ENCODE data around the gene ZNF467.

The ZNF467 gene

DNA sequence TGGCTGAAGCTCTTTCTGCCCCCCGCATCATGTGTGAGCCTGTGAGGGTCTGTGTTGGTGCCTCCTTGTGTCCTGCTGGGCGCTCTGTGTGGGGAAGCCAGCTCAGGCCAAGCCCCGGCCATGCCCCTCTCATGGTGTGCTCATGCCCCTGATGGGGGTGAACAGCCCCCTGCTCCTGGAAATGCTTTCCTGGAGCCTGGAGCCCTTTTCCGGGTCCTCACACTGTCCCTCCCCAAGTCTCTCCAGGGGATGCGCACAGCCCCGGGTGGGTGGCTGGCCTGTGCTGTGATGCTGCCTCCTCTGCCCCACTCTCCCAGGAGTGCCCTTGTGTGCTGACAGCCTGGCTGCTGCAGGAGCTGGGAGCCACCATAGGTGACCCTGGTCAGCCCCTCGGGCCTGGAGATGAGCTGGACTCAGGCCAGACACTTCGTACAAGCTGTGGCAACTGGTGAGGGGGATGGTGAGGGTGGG lies 43.9 kb upstream of the ZNF467 start:
- no peak for ATAC-seq
- TF ChIP-seq OSR1 (CRISPR knock-in tag; IDR thresholded peaks at IDR 0.05) (no peak), ARNTL (CRISPR knock-in tag; IDR thresholded peaks at IDR 0.05; ENCODE audit: borderline replicate concordance, low read depth) (no peak), PPARA (CRISPR knock-in tag; IDR thresholded peaks at IDR 0.05; ENCODE audit: borderline replicate concordance) (no peak), TOX (CRISPR knock-in tag; IDR thresholded peaks at IDR 0.05; ENCODE audit: borderline replicate concordance) (no peak), ZC3H10 (CRISPR knock-in tag; IDR thresholded peaks at IDR 0.05) (no peak), TCF4 (CRISPR knock-in tag; IDR thresholded peaks at IDR 0.05; ENCODE audit: borderline replicate concordance) (no peak), RARB (CRISPR knock-in tag; IDR thresholded peaks at IDR 0.05) (no peak), GLIS3 (CRISPR knock-in tag; IDR thresholded peaks at IDR 0.05) (no peak), ZFP3 (CRISPR knock-in tag; IDR thresholded peaks at IDR 0.05) (no peak), SNAI2 (CRISPR knock-in tag; IDR thresholded peaks at IDR 0.05) (no peak), ZFP30 (CRISPR knock-in tag; IDR thresholded peaks at IDR 0.05) (no peak), ESRRG (CRISPR knock-in tag; IDR thresholded peaks at IDR 0.05) (no peak), CSDC2 (CRISPR knock-in tag; IDR thresholded peaks at IDR 0.05) (no peak), ZNF565 (CRISPR knock-in tag; conservative IDR thresholded peaks at IDR 0.05; ENCODE audit: low read depth) (no peak), ZNF70 (CRISPR knock-in tag; IDR thresholded peaks at IDR 0.05) (no peak), BACH2 (CRISPR knock-in tag; IDR thresholded peaks at IDR 0.05; ENCODE audit: borderline replicate concordance) (no peak)
- TF ChIP-seq, protein P1, sequence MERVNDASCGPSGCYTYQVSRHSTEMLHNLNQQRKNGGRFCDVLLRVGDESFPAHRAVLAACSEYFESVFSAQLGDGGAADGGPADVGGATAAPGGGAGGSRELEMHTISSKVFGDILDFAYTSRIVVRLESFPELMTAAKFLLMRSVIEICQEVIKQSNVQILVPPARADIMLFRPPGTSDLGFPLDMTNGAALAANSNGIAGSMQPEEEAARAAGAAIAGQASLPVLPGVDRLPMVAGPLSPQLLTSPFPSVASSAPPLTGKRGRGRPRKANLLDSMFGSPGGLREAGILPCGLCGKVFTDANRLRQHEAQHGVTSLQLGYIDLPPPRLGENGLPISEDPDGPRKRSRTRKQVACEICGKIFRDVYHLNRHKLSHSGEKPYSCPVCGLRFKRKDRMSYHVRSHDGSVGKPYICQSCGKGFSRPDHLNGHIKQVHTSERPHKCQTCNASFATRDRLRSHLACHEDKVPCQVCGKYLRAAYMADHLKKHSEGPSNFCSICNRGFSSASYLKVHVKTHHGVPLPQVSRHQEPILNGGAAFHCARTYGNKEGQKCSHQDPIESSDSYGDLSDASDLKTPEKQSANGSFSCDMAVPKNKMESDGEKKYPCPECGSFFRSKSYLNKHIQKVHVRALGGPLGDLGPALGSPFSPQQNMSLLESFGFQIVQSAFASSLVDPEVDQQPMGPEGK (CRISPR knock-in tag; IDR thresholded peaks at IDR 0.05; ENCODE audit: borderline replicate concordance): no peak
- TF ChIP-seq, protein P2, sequence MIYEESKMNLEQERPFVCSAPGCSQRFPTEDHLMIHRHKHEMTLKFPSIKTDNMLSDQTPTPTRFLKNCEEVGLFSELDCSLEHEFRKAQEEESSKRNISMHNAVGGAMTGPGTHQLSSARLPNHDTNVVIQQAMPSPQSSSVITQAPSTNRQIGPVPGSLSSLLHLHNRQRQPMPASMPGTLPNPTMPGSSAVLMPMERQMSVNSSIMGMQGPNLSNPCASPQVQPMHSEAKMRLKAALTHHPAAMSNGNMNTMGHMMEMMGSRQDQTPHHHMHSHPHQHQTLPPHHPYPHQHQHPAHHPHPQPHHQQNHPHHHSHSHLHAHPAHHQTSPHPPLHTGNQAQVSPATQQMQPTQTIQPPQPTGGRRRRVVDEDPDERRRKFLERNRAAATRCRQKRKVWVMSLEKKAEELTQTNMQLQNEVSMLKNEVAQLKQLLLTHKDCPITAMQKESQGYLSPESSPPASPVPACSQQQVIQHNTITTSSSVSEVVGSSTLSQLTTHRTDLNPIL (CRISPR knock-in tag; IDR thresholded peaks at IDR 0.05; ENCODE audit: low read depth): no peak
- TF ChIP-seq, protein P3, sequence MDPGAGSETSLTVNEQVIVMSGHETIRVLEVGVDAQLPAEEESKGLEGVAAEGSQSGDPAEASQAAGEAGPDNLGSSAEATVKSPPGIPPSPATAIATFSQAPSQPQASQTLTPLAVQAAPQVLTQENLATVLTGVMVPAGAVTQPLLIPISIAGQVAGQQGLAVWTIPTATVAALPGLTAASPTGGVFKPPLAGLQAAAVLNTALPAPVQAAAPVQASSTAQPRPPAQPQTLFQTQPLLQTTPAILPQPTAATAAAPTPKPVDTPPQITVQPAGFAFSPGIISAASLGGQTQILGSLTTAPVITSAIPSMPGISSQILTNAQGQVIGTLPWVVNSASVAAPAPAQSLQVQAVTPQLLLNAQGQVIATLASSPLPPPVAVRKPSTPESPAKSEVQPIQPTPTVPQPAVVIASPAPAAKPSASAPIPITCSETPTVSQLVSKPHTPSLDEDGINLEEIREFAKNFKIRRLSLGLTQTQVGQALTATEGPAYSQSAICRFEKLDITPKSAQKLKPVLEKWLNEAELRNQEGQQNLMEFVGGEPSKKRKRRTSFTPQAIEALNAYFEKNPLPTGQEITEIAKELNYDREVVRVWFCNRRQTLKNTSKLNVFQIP (CRISPR knock-in tag; IDR thresholded peaks at IDR 0.05; ENCODE audit: borderline replicate concordance, low read depth): no peak

DNA sequence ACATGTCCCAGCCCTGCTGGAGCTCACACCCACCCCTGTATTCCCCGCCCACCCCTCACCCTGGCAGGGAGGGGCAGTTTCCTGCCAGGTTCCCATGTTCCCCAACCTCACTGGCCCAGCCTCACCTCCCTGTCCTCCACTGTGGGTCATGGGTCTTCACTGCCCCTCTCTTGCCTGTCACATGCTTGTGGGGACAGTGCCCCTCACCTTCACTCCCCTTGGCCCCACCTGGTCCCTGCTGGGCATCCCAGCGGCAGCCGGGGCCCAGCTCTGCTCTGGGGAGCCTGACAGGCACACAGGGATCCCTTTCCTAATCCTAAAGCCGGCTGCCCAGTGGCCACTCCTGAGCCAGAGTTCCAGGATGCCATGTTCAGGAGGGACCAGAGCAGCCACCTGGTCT lies 43.4 kb upstream of the ZNF467 start:
- ATAC-seq: no peak
- TF ChIP-seq BACH2 (CRISPR knock-in tag; IDR thresholded peaks at IDR 0.05; ENCODE audit: borderline replicate concordance) (no peak), PPARA (CRISPR knock-in tag; IDR thresholded peaks at IDR 0.05; ENCODE audit: borderline replicate concordance) (no peak), ZFP30 (CRISPR knock-in tag; IDR thresholded peaks at IDR 0.05) (no peak), SNAI2 (CRISPR knock-in tag; IDR thresholded peaks at IDR 0.05) (no peak), ZNF565 (CRISPR knock-in tag; conservative IDR thresholded peaks at IDR 0.05; ENCODE audit: low read depth) (no peak), ZNF70 (CRISPR knock-in tag; IDR thresholded peaks at IDR 0.05) (no peak), ZNF8 (CRISPR knock-in tag; IDR thresholded peaks at IDR 0.05) (no peak), ISL1 (CRISPR knock-in tag; IDR thresholded peaks at IDR 0.05) (no peak)
- TF ChIP-seq, protein P3 (CRISPR knock-in tag; IDR thresholded peaks at IDR 0.05; ENCODE audit: borderline replicate concordance, low read depth): no peak
- TF ChIP-seq, protein P4, sequence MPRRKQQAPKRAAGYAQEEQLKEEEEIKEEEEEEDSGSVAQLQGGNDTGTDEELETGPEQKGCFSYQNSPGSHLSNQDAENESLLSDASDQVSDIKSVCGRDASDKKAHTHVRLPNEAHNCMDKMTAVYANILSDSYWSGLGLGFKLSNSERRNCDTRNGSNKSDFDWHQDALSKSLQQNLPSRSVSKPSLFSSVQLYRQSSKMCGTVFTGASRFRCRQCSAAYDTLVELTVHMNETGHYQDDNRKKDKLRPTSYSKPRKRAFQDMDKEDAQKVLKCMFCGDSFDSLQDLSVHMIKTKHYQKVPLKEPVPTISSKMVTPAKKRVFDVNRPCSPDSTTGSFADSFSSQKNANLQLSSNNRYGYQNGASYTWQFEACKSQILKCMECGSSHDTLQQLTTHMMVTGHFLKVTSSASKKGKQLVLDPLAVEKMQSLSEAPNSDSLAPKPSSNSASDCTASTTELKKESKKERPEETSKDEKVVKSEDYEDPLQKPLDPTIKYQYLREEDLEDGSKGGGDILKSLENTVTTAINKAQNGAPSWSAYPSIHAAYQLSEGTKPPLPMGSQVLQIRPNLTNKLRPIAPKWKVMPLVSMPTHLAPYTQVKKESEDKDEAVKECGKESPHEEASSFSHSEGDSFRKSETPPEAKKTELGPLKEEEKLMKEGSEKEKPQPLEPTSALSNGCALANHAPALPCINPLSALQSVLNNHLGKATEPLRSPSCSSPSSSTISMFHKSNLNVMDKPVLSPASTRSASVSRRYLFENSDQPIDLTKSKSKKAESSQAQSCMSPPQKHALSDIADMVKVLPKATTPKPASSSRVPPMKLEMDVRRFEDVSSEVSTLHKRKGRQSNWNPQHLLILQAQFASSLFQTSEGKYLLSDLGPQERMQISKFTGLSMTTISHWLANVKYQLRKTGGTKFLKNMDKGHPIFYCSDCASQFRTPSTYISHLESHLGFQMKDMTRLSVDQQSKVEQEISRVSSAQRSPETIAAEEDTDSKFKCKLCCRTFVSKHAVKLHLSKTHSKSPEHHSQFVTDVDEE (CRISPR knock-in tag; IDR thresholded peaks at IDR 0.05): no peak
- TF ChIP-seq, protein P1 (CRISPR knock-in tag; IDR thresholded peaks at IDR 0.05; ENCODE audit: borderline replicate concordance): no peak

Measured in SK-N-SH treated with all-trans-retinoic acid at 6 μM for 48 hours (cell line).